ENCODE data around the gene LY6G6F.

LY6G6F gene

DNA sequence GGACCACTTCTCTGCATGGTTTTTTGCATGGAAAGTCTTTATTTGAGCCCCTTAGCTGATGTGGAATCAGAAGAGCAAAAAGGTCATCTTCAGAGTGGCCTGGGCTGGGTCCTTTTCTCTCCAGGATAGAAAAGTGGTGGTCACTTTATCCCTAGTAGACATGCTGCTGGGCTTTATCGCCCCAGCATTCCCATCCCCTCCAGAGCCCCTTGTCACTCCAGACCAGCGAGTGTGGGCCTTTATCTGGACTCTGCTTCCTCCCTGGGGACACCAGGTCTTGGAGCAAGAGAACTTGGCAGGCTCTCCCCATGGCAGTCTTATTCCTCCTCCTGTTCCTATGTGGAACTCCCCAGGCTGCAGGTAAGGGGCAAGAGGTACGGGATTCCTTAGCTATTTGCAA, at the start of gene LY6G6F:
TSS of gene LY6G6F (plus strand) at position 268 of the 400 bp plus-strand sequence. CDS start at position 309, 41 bp downstream.
- H3K27ac ChIP-seq: no peak within 1 kb of the TSS
- TF ChIP-seq CTCF (conservative IDR thresholded peaks at IDR 0.05): no peak
- TF ChIP-seq ZFX (IDR thresholded peaks at IDR 0.05): no peak

DNA sequence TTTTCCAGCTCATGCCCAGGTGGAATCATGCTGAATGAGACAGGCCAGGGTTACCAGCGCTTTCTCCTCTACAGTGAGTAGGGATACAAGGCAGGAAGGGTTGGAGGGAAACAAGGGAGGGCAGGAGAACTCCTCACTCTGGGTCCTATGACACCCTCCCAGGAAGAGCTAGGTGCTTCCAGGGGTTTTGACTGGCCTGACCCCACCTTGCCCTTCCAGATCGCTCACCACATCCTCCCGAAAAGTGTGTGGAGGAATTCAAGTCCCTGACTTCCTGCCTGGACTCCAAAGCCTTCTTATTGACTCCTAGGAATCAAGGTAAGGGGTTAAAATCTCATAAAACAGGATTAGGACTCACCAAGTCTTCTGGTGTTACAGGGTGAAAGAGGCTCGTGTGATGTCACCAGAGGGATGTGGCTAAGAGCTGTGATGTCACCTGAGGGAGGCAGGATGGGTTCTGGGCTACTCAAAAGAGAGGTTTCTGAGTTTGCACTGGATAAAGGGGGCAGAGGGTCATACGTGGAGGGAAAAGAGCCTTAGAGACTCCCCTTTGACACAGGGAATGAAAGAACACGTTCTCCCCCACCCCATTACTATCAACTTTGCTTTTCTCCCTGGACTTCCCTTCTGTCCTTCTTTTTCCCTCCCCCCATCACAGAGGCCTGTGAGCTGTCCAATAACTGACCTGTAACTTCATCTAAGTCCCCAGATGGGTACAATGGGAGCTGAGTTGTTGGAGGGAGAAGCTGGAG, 49.1 kb upstream of the LY6G6F start:
- TF ChIP-seq ZFX (IDR thresholded peaks at IDR 0.05): no peak
- no peak overlapping the region for H3K27ac ChIP-seq

DNA sequence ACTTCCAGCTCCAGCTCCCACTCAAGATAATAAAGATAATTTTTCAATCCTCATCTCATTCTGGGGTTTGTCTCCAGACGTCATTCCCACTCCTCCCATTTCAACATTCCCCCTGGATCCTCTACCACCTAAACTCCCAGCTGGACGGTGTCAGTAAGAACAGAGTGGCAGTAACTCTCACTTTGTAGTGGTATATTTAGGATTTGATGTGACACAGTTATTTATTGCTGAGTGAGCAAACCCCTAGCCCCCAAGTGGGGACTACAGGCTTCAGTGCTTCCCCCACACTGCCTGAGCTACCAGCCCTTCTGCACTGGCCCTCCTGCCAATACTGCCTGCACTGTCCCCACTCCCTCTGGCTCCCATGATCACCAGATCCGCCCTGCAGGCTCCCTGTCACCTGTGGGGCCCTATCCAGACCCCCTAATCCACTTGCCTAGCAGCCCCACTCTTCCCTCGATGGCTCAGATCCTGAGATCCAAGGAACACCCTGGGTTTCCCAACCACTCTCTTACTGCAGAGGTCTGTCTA, 48.4 kb upstream of the LY6G6F start:
- no peak for TF ChIP-seq ZFX (IDR thresholded peaks at IDR 0.05)
- no peak for TF ChIP-seq CTCF (conservative IDR thresholded peaks at IDR 0.05)
- no peak overlapping the region for H3K27ac ChIP-seq

DNA sequence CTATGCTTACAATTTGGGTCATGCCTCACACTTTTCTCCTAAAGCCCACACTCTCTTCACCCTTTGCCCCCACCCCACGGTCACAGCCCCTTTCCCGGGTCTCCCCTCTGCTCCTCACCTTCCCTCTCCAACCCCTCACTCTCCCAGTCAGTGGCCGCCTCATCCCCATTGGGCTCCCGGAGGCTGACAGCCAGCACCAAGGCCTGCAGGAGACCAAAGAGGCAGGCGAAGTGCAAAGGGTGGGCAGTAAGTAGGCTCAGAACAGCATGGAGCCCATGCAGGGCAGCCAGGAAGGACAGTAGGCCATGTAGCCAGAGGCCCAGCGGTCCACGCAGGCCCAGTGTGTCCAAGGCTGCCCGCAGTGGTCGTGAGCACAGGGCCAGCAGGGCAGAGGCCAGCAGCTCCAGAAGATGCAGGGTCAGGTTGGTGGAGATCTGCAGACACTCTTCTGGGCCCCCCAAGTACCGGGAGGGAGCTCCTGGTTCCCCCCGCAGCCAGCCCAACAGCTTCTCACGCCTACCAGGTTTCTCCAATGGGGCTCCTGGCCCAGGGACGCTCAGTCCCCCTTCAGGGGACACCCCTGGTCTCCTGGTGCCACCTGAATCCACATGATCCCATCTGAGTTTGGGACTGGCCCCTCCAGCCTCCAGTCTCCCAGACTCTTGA, 47.5 kb upstream of the LY6G6F start:
- TF ChIP-seq ZFX (IDR thresholded peaks at IDR 0.05) (no peak), CTCF (conservative IDR thresholded peaks at IDR 0.05) (no peak)
- H3K27ac ChIP-seq: no peak overlapping the region; the same call in 1 of the 2 replicates

DNA sequence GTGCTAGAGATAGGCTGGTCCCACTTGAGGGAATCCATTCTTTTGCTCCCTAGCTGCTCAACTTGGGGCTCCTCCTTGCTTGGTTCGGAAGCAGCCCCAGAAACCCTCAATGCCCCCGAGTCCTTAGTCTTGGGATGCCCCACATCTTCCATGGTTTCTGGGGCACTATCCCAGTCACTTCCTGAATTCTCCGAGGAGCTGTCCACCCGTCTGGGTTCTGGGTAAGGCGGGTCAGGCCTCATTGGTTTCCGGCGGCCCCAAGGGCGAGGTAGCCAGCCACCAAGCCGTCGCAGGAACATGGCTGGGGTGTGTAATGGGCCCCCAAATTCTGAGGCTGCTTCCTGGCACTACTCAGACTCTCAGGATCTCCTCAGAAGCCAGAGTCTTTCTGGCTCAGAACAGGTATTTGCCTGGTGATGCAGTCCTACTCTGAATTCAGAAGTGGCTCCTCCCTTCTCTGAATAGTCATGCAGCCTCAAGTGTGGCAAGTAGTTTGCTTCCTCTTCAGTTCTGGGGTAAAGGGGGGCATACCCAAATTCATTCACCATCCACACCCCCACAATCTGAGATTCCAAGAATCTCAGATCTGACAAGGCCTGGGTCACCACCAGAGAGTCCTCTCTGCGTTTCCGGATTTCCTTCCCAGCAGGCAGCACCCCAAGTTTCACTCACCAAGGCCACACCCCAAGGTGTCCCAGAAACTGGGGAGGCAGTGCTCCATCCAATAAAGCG, 46.9 kb upstream of the LY6G6F start:
- peak overlapping the region; percentile 88 for H3K27ac ChIP-seq
- TF ChIP-seq ZFX (IDR thresholded peaks at IDR 0.05) (no peak), CTCF (conservative IDR thresholded peaks at IDR 0.05) (no peak)

GRCh38 chr6:31660381-31661261, 46.0 kb upstream of the LY6G6F start, which contains the start of gene C6orf47:
TSS of gene C6orf47 (minus strand) at chr6:31660778. CDS start at chr6:31659947, 831 bp downstream.
- TF ChIP-seq ZFX (IDR thresholded peaks at IDR 0.05) (peak; percentile 91), CTCF (conservative IDR thresholded peaks at IDR 0.05) (no peak)
- peak within 1 kb of the TSS; percentile 88 for H3K27ac ChIP-seq
